Tibial artery (tissue), 4 donors: Measurements from ENCODE around the gene SYNPO2L.
A peak's percentile ranks its signal among the peaks of the same experiment; 100 is the strongest.

Experiments
- DNase-seq, 2 donors: peaks; one replicate each; pipeline ENCODE4 v3.0.0-alpha.2; 2019
- H3K27ac ChIP-seq, 2 donors: fragments of 200-600 bp; sonication (generic) in 1 of 2; 1 replicate in 1 of 2; 2 replicates in 1 of 2; pipeline ENCODE4 v1.5.1; 2018 to 2019; ENCODE audit warnings: mild to moderate bottlenecking in 1 of 2
- H3K27me3 ChIP-seq, 2 donors: fragments of 200-600 bp; sonication (generic) in 1 of 2; one replicate each; pipeline versions ENCODE4 v1.5.1 to v1.6.0; 2016 to 2019
- H3K36me3 ChIP-seq, 3 donors: fragments of 200-600 bp; sonication (generic) in 2 of 3; one replicate each; pipeline ENCODE4 v1.5.1; 2016 to 2019; ENCODE audit warnings: mild to moderate bottlenecking in 2 of 3
- H3K4me1 ChIP-seq, 4 donors: fragments of 200-600 bp; sonication (generic) in 2 of 4; 1 replicate in 3 of 4; 2 replicates in 1 of 4; pipeline ENCODE4 v1.5.1; 2016 to 2019
- H3K4me3 ChIP-seq, 2 donors: fragments of 200-600 bp; sonication (generic) in 1 of 2; 1 replicate in 1 of 2; 2 replicates in 1 of 2; pipeline ENCODE4 v1.5.1; 2018 to 2019; ENCODE audit warnings: mild to moderate bottlenecking in 2 of 2
- H3K9me3 ChIP-seq, 3 donors: fragments of 200-600 bp; sonication (generic) in 1 of 3; one replicate each; pipeline ENCODE4 v1.5.1; 2016 to 2019
- intact Hi-C: fragments of 100-400 bp; cut with DNase I; formaldehyde crosslinking; loops from one replicate; pipeline ENCODE4 v1.15.0; 2023; ENCODE audit warnings: low total_unique reads
- TF ChIP-seq, protein P1 (sequence below), 2 experiments: fragments of 200-600 bp in 1 of 2; fragments of 450-650 bp in 1 of 2; IDR thresholded peaks; one replicate each; pipeline ENCODE4 v1.5.1; 2017 to 2019; ENCODE audit warnings: antibody characterized with exemption in 2 of 2, mild to moderate bottlenecking in 1 of 2, moderate library complexity in 1 of 2

SYNPO2L gene

GRCh38 chr10:73629165-73629564, 26.7 kb downstream of the SYNPO2L start:
- TF ChIP-seq, protein P1, sequence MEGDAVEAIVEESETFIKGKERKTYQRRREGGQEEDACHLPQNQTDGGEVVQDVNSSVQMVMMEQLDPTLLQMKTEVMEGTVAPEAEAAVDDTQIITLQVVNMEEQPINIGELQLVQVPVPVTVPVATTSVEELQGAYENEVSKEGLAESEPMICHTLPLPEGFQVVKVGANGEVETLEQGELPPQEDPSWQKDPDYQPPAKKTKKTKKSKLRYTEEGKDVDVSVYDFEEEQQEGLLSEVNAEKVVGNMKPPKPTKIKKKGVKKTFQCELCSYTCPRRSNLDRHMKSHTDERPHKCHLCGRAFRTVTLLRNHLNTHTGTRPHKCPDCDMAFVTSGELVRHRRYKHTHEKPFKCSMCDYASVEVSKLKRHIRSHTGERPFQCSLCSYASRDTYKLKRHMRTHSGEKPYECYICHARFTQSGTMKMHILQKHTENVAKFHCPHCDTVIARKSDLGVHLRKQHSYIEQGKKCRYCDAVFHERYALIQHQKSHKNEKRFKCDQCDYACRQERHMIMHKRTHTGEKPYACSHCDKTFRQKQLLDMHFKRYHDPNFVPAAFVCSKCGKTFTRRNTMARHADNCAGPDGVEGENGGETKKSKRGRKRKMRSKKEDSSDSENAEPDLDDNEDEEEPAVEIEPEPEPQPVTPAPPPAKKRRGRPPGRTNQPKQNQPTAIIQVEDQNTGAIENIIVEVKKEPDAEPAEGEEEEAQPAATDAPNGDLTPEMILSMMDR (IDR thresholded peaks at IDR 0.05) = no peak
- Histone ChIP-seq H3K27me3 (no peaks in the 10 kb centered on the region), H3K9me3 (no peaks in the 10 kb centered on the region), H3K4me3 (no peak overlapping the region), H3K27ac (no peak overlapping the region), H3K36me3 (peaks cover 0 to 18% (median under 1%) of the 10 kb centered on the region in 3 donors), H3K4me1 (peaks cover 0 to 17% (median 7%) of the 10 kb centered on the region in 4 donors)
- intact Hi-C loops = loop anchor here (5.0 kb wide), 1 partner anchor 42 kb away; no protein-coding TSS in a partner anchor
- peak in 1 of 2 donors; percentile 12 for DNase-seq

DNA sequence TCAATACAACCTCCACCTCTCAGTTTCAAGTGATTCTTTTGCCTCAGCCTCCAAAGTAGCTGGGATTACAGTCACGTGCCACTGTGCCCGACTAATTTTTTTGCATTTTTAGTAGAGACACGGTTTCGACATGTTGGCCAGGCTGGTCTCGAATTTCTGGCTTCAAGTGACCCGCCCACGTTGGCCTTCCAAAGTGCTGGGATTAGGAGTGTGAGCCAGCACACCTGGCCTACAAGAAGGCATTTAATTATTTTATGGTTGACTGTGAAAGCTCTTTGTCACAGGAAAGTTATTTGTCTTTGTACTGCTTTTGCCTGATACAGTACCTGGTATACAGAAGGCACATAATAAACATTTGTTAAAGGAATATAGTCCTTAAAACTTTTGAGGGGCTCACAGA, 27.4 kb downstream of the SYNPO2L start:
- Histone ChIP-seq H3K4me1 (peaks cover 0 to 18% (median 7%) of the 10 kb centered on the region in 4 donors), H3K27me3 (no peaks in the 10 kb centered on the region), H3K27ac (no peak overlapping the region), H3K36me3 (peaks cover 0 to 11% (median 0%) of the 10 kb centered on the region in 3 donors), H3K4me3 (no peak overlapping the region), H3K9me3 (no peaks in the 10 kb centered on the region)
- DNase-seq = no peak
- intact Hi-C loops = loop anchor here (5.0 kb wide), 1 partner anchor 41 kb away; no protein-coding TSS in a partner anchor
- TF ChIP-seq, protein P1 (IDR thresholded peaks at IDR 0.05) = no peak

DNA sequence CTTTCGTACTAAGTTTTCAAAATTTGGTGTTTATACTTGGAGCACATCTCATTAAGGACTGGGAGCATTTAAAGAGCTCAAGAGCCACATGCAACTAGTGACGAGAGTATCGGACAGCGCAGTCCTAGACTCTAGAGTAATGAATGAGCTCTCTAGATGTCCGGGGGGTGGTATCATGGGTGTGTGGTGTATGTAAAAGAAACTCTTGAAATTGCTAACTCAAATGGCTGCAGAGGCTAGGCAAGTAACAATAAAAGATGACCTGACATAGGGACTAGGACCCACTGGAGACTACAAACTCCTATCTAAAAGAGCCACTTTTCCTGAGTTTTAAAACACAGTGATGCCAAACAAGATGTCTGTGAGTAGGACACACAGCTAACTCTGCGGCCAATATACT, 28.5 kb downstream of the SYNPO2L start:
- peak in 1 of 2 donors; percentile 10 for DNase-seq
- Histone ChIP-seq H3K27me3 (no peaks in the 10 kb centered on the region), H3K9me3 (no peaks in the 10 kb centered on the region), H3K4me3 (no peak overlapping the region), H3K4me1 (peaks cover 0 to 18% (median 7%) of the 10 kb centered on the region in 4 donors), H3K36me3 (peaks cover 0 to 8% (median 0%) of the 10 kb centered on the region in 3 donors), H3K27ac (no peak overlapping the region)
- intact Hi-C loops = loop anchor here (2.0 to 5.0 kb wide), 2 partner anchors 14 to 40 kb away; partner anchors contain the start of gene MYOZ1
- TF ChIP-seq, protein P1 (IDR thresholded peaks at IDR 0.05) = no peak

- TF ChIP-seq, protein P1 (IDR thresholded peaks at IDR 0.05) = no peak
- H3K4me3 ChIP-seq = peak overlapping the region; percentile 69 to 83
- H3K27me3 ChIP-seq = no peaks in the 10 kb centered on the region
- H3K9me3 ChIP-seq = no peaks in the 10 kb centered on the region
- H3K27ac ChIP-seq = peak overlapping the region; percentile 81 to 90
- DNase-seq = peak; percentile 95
- no peaks in the 10 kb centered on the region for H3K36me3 ChIP-seq
- H3K4me1 ChIP-seq = peaks cover 0 to 18% (median 7%) of the 10 kb centered on the region in 4 donors
- intact Hi-C loops = loop anchor here (2.0 to 5.0 kb wide), 2 partner anchors 15 to 39 kb away; partner anchors contain the start of gene MYOZ1
These were observed 29.7 kb downstream of the SYNPO2L start for GRCh38 chr10:73625884-73626752.

- DNase-seq = peak; percentile 24 to 67
- Histone ChIP-seq H3K36me3 (no peaks in the 10 kb centered on the region), H3K9me3 (no peaks in the 10 kb centered on the region), H3K4me3 (peak overlapping the region; percentile 69 to 83), H3K27me3 (no peaks in the 10 kb centered on the region), H3K27ac (peak overlapping the region; percentile 81 to 90), H3K4me1 (peaks cover 0 to 18% (median 7%) of the 10 kb centered on the region in 4 donors)
- intact Hi-C loops = loop anchor here (5.0 kb wide), 1 partner anchor 38 kb away; no protein-coding TSS in a partner anchor
- TF ChIP-seq, protein P1 (IDR thresholded peaks at IDR 0.05) = no peak
These were observed 30.6 kb downstream of the SYNPO2L start for GRCh38 chr10:73625004-73625883.
